H9 (cell line): Measurements from ENCODE around the gene USP47. TPM values are rescaled to one million over a fixed set of nuclear protein-coding genes. Genes with fewer than 3 reads are reported as not detected.

Source experiments
- DNase-seq: peaks from one replicate; pipeline ENCODE4 v3.0.0-alpha.2; 2017
- H2AFZ ChIP-seq: one replicate; pipeline ENCODE4 v1.6.1; 2013; ENCODE audit warnings: mild to moderate bottlenecking, low read length, control low read depth, moderate library complexity
- H2AK5ac ChIP-seq: 2 replicates; pipeline ENCODE4 v1.6.1; 2013; ENCODE audit warnings: low read length, control low read depth, mixed read lengths; ENCODE audit not compliant: insufficient read length
- H2BK120ac ChIP-seq: one replicate; pipeline ENCODE4 v1.6.1; 2013; ENCODE audit warnings: low read depth, mild to moderate bottlenecking, low read length, control low read depth, inconsistent platforms; ENCODE audit not compliant: poor library complexity, severe bottlenecking
- H2BK12ac ChIP-seq: 2 replicates; pipeline ENCODE4 v1.6.1; 2013; ENCODE audit warnings: low read length, control low read depth, mixed read lengths, low read depth; ENCODE audit not compliant: insufficient read length
- H2BK15ac ChIP-seq: 2 replicates; pipeline ENCODE4 v1.6.1; 2013; ENCODE audit warnings: low read depth, low read length, control low read depth
- H2BK20ac ChIP-seq: one replicate; pipeline ENCODE4 v1.6.1; 2013; ENCODE audit warnings: low read depth, mild to moderate bottlenecking, low read length, control low read depth, inconsistent platforms; ENCODE audit not compliant: poor library complexity, severe bottlenecking
- H2BK5ac ChIP-seq: 2 replicates; pipeline ENCODE4 v1.6.1; 2013; ENCODE audit warnings: low read length, control low read depth, mixed read lengths; ENCODE audit not compliant: insufficient read length
- H3K14ac ChIP-seq: 2 replicates; pipeline ENCODE4 v1.6.1; 2013; ENCODE audit warnings: low read length, control low read depth; ENCODE audit not compliant: insufficient read depth
- H3K18ac ChIP-seq: 2 replicates; pipeline ENCODE4 v1.6.1; 2013; ENCODE audit warnings: low read depth, mild to moderate bottlenecking, mixed read lengths, low read length, control low read depth; ENCODE audit not compliant: insufficient read length
- H3K23ac ChIP-seq: 2 replicates; pipeline ENCODE4 v1.6.1; 2013; ENCODE audit warnings: low read length, control low read depth, mixed read lengths, low read depth; ENCODE audit not compliant: insufficient read length
- H3K23me2 ChIP-seq: 2 replicates; pipeline ENCODE4 v1.6.1; 2013; ENCODE audit warnings: low read depth, mild to moderate bottlenecking, mixed read lengths, low read length, control low read depth; ENCODE audit not compliant: insufficient read length, poor library complexity, severe bottlenecking
- H3K27ac ChIP-seq: 2 replicates; pipeline ENCODE4 v1.5.1; 2013; ENCODE audit warnings: low read length, control low read depth, mixed read lengths, low read depth; ENCODE audit not compliant: insufficient read length
- H3K27me3 ChIP-seq: 2 replicates; pipeline ENCODE4 v1.6.1; 2013; ENCODE audit warnings: low read length, control low read depth, inconsistent platforms; ENCODE audit not compliant: insufficient read depth
- H3K4ac ChIP-seq: 2 replicates; pipeline ENCODE4 v1.6.1; 2013; ENCODE audit warnings: low read depth, mild to moderate bottlenecking, control low read depth, inconsistent platforms, low read length, moderate library complexity
- H3K4me1 ChIP-seq: 2 replicates; pipeline ENCODE4 v1.6.1; 2013; ENCODE audit warnings: low read length, control low read depth, inconsistent platforms; ENCODE audit not compliant: insufficient read depth
- H3K4me2 ChIP-seq: 2 replicates; pipeline ENCODE4 v1.6.1; 2013; ENCODE audit warnings: low read length, control low read depth, mixed read lengths; ENCODE audit not compliant: insufficient read length, insufficient read depth
- H3K56ac ChIP-seq: 2 replicates; pipeline ENCODE4 v1.6.1; 2013; ENCODE audit warnings: low read depth, mild to moderate bottlenecking, mixed read lengths, low read length, control low read depth; ENCODE audit not compliant: insufficient read length
- H3K79me1 ChIP-seq: 2 replicates; pipeline ENCODE4 v1.6.1; 2013; ENCODE audit warnings: low read depth, mild to moderate bottlenecking, moderate library complexity, low read length, control low read depth, inconsistent platforms; ENCODE audit not compliant: insufficient read depth, poor library complexity, severe bottlenecking
- H3K79me2 ChIP-seq: 2 replicates; pipeline ENCODE4 v1.6.1; 2013; ENCODE audit warnings: low read length, control low read depth, inconsistent platforms; ENCODE audit not compliant: insufficient read depth
- H3K9ac ChIP-seq: 2 replicates; pipeline ENCODE4 v1.6.1; 2013; ENCODE audit warnings: low read length, control low read depth, mixed read lengths; ENCODE audit not compliant: insufficient read length; ENCODE audit errors: extremely low read depth
- H3K9me3 ChIP-seq: one replicate; pipeline ENCODE4 v1.6.1; 2013; ENCODE audit warnings: low read depth, low read length, inconsistent platforms; ENCODE audit not compliant: control insufficient read depth
- H3T11ph ChIP-seq: one replicate; pipeline ENCODE4 v1.6.1; 2013; ENCODE audit warnings: mild to moderate bottlenecking, low read length, control low read depth, inconsistent platforms
- H4K20me1 ChIP-seq: one replicate; pipeline ENCODE4 v1.6.1; 2013; ENCODE audit not compliant: control insufficient read depth, insufficient read length, insufficient read depth
- H4K5ac ChIP-seq: 2 replicates; pipeline ENCODE4 v1.6.1; 2013; ENCODE audit warnings: low read depth, mild to moderate bottlenecking, mixed read lengths, low read length, control low read depth; ENCODE audit not compliant: insufficient read length
- H4K8ac ChIP-seq: replicated peaks from 2 replicates; pipeline ENCODE4 v1.6.1; 2013; ENCODE audit warnings: low read length, control low read depth, mixed read lengths, low read depth; ENCODE audit not compliant: insufficient read length
- H4K91ac ChIP-seq: 2 replicates; pipeline ENCODE4 v1.6.1; 2013; ENCODE audit warnings: low read depth, mild to moderate bottlenecking, moderate library complexity, mixed read lengths, low read length, control low read depth; ENCODE audit not compliant: insufficient read length
- H3K27ac Mint-ChIP-seq, 3 experiments: 2 replicates in 2 of 3; 3 replicates in 1 of 3; pipeline ENCODE4 v1.8.0; 2020 to 2021; ENCODE audit warnings: mixed read lengths in 3 of 3, mild to moderate bottlenecking in 1 of 3, moderate library complexity in 1 of 3
- H3K27me3 Mint-ChIP-seq: 2 replicates; pipeline ENCODE4 v1.8.0; 2021; ENCODE audit warnings: low read depth, mild to moderate bottlenecking, moderate library complexity, mixed read lengths
- H3K36me3 Mint-ChIP-seq, 3 experiments: 2 replicates in 2 of 3; 3 replicates in 1 of 3; pipeline ENCODE4 v1.8.0; 2020 to 2021; ENCODE audit warnings: low read depth in 3 of 3, mixed read lengths in 3 of 3; ENCODE audit not compliant: insufficient read depth in 1 of 3
- H3K4me1 Mint-ChIP-seq, 2 experiments: 2 replicates each; pipeline ENCODE4 v1.8.0; 2020; ENCODE audit warnings: mixed read lengths in 2 of 2
- H3K4me3 Mint-ChIP-seq, 2 experiments: 2 replicates in 1 of 2; 3 replicates in 1 of 2; pipeline ENCODE4 v1.8.0; 2020 to 2021; ENCODE audit warnings: mild to moderate bottlenecking in 2 of 2, mixed read lengths in 2 of 2, moderate library complexity in 1 of 2
- H3K9me3 Mint-ChIP-seq, 2 experiments: 2 replicates in 1 of 2; 3 replicates in 1 of 2; pipeline ENCODE4 v1.8.0; 2020; ENCODE audit warnings: mild to moderate bottlenecking in 2 of 2, mixed read lengths in 2 of 2, moderate library complexity in 1 of 2
- CTCF ChIP-seq: fragments of 200-600 bp; sonication (generic); conservative IDR thresholded peaks from 3 replicates; pipeline ENCODE4 v1.8.0; 2021; ENCODE audit warnings: antibody characterized with exemption, mild to moderate bottlenecking
- WGBS: extraction: QIAGEN DNeasy Blood & Tissue Kit; methylation state at CpG from one replicate; pipeline ENCODE4 v1.1.7; 2013; ENCODE audit warnings: missing lambda C conversion rate, low lambda C conversion rate, mixed read lengths; ENCODE audit not compliant: insufficient read length; ENCODE audit errors: extremely low coverage; 5-methylcytosine and 5-hydroxymethylcytosine counted together
- total RNA-seq: library from RNA; stranded (reverse); gene quantifications from 2 replicates; pipeline ENCODE4 v1.2.1, GENCODE V29; 2021

USP47 gene
- total RNA-seq, 1 experiment from 2014 or later: 26.7 TPM

- no peak for DNase-seq
- no peak overlapping the region for H3K23ac ChIP-seq
- H3K79me1 ChIP-seq: no peaks in the 10 kb centered on the region
- H3T11ph ChIP-seq: no peak overlapping the region
- H4K20me1 ChIP-seq: no peaks in the 10 kb centered on the region
- no peaks in the 10 kb centered on the region for H3K27me3 ChIP-seq
- H3K9me3 ChIP-seq: no peaks in the 10 kb centered on the region
- Mint-ChIP-seq H3K36me3 (peaks cover 17 to 34% (median 20%) of the 10 kb centered on the region in 3 experiments; a peak in 6 of 7 replicates), H3K27ac (no peak overlapping the region), H3K9me3 (peaks cover 0 to 6% of the 10 kb centered on the region in 2 experiments; a peak in 2 of 5 replicates), H3K4me1 (no peaks in the 10 kb centered on the region), H3K4me3 (no peak overlapping the region), H3K27me3 (no peaks in the 10 kb centered on the region)
- no peak overlapping the region for H2AFZ ChIP-seq
- no peak overlapping the region for H3K27ac ChIP-seq
- no peak overlapping the region for H3K9ac ChIP-seq
- no peak overlapping the region for H3K4ac ChIP-seq
- no peak overlapping the region for H4K8ac ChIP-seq
- H3K56ac ChIP-seq: no peak overlapping the region
- H3K18ac ChIP-seq: no peak overlapping the region
- H3K79me2 ChIP-seq: no peaks in the 10 kb centered on the region
- H2BK5ac ChIP-seq: no peak overlapping the region
- H2BK15ac ChIP-seq: no peak overlapping the region
- no CpG with 5 or more reads among the region's 5 CpGs for WGBS
- TF ChIP-seq CTCF: peak; percentile 78
- H3K4me1 ChIP-seq: no peaks in the 10 kb centered on the region
- H2BK20ac ChIP-seq: no peak overlapping the region
- no peak overlapping the region for H3K4me2 ChIP-seq
- H2AK5ac ChIP-seq: no peak overlapping the region
- no peak overlapping the region for H4K5ac ChIP-seq
- no peak overlapping the region for H2BK12ac ChIP-seq
- H3K14ac ChIP-seq: no peak overlapping the region
- H3K23me2 ChIP-seq: no peaks in the 10 kb centered on the region
- no peak overlapping the region for H4K91ac ChIP-seq
- no peak overlapping the region for H2BK120ac ChIP-seq
These were observed 89.8 kb downstream of the USP47 start for GRCh38 chr11:11931461-11932055.
